ENCODE measurements around the gene SLC2A5. TPM values are rescaled to one million over a fixed set of nuclear protein-coding genes. Genes with fewer than 3 reads are reported as not detected.

Gene SLC2A5
- total RNA-seq, 1 experiment from 2014 or later = not detected

DNA sequence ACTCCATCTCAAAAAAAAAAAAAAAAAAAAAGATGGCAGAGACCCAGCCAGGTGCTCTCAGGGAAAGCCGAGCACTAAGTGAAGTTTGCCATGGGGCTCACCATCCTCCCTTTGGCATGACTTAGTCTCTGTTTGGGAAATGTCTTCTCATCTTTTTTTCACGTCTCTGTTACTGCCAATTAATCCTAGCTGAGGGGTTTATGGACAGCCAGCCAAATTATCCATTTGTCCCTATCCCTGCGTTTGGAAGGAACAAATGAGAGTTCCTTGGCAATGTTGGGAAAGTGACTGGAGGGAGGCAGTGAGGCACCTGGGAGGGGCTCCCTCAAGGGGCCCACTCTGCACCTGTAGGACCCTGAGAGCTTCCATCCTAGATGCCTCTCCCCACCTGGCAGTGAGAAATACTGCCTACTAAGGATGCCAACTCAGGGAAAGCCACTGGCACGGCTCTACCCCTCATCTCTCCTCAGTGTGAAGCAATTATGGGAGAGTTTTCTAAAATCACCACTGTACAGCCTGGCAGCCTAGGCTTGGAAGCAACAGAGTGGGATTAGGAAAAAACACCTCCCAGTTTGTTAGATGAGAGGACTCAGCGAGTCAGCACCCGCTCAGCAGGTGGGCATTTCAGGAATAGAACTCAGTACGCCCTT lies 23.4 kb downstream of the SLC2A5 start:
- Histone ChIP-seq H3K4me1 (replicated peaks) (no peaks in the 10 kb centered on the region), H3K27ac (no peak overlapping the region), H3K9me3 (replicated peaks) (no peaks in the 10 kb centered on the region), H3K36me3 (no peaks in the 10 kb centered on the region), H3K4me3 (no peak overlapping the region), H3K27me3 (replicated peaks) (no peaks in the 10 kb centered on the region)
- DNase-seq (ENCODE audit: low read depth in 1 of 2, low spot score in 2 of 2) = no peak

DNA sequence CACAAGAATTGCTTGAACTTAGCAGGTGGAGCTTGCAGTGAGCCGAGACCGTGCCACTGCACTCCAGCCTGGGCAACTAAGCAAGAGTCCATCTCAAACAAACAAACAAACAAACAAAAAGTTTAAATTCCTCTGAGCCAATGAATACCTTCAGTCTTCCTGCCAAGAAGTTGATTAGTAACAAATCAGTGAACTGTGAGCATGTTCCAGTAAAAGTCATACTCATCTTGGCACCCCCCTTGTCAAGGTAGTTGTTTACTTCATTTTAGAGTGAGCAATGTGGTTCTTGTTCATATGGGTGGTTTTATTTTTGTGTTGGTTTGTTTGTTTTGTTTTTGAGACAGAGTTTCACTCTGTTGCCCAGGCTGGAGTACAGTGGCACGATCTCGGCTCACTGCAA lies 25.2 kb downstream of the SLC2A5 start:
- no peak overlapping the region for H3K4me3 ChIP-seq
- no peaks in the 10 kb centered on the region for H3K4me1 ChIP-seq (replicated peaks)
- H3K36me3 ChIP-seq = no peaks in the 10 kb centered on the region
- H3K27me3 ChIP-seq (replicated peaks) = no peaks in the 10 kb centered on the region
- H3K9me3 ChIP-seq (replicated peaks) = no peaks in the 10 kb centered on the region
- no peak overlapping the region for H3K27ac ChIP-seq
- no peak for DNase-seq (ENCODE audit: low read depth in 1 of 2, low spot score in 2 of 2)

GRCh38 chr1:9042272-9042671 lies 27.2 kb downstream of the SLC2A5 start:
- DNase-seq (ENCODE audit: low read depth in 1 of 2, low spot score in 2 of 2) = no peak
- no peaks in the 10 kb centered on the region for H3K9me3 ChIP-seq (replicated peaks)
- no peak overlapping the region for H3K4me3 ChIP-seq
- H3K27me3 ChIP-seq (replicated peaks) = no peaks in the 10 kb centered on the region
- no peaks in the 10 kb centered on the region for H3K4me1 ChIP-seq (replicated peaks)
- H3K36me3 ChIP-seq = no peaks in the 10 kb centered on the region
- no peak overlapping the region for H3K27ac ChIP-seq

DNA sequence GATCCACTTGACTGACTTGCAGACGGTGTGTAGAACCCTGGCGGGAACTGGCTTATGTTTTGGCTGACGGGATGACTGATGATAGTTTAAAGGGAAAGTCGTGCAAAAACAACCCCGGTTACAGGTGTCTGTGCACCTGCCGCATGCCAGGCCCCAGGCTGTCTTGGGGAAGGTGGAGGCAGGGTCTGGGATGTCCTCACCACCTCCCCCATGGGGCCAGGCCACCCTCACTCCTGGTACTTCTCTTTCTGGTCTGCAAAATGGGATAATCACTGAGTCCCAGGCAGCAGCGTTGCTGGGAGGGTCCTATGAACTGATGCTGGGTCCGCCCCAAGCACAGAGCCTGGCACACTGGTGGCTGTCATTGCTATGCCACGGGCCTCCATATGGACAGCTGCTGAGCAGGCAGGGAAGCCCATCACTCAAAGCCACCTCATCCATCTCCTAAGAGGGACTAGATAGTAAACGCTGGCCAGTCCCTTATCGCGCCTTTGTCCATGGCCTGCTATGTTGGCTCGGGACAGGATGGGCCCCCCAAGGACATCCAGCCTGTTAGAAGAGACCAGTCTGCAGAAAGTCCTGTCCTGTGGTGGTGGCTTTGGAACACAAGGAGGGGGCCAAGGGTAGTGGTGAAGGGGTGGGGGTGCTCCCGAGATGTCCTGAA lies 28.2 kb downstream of the SLC2A5 start:
- Histone ChIP-seq H3K36me3 (no peaks in the 10 kb centered on the region), H3K27ac (no peak overlapping the region), H3K4me1 (replicated peaks) (no peaks in the 10 kb centered on the region), H3K27me3 (replicated peaks) (no peaks in the 10 kb centered on the region), H3K9me3 (replicated peaks) (no peaks in the 10 kb centered on the region), H3K4me3 (no peak overlapping the region)
- no peak for DNase-seq (ENCODE audit: low read depth in 1 of 2, low spot score in 2 of 2)

DNA sequence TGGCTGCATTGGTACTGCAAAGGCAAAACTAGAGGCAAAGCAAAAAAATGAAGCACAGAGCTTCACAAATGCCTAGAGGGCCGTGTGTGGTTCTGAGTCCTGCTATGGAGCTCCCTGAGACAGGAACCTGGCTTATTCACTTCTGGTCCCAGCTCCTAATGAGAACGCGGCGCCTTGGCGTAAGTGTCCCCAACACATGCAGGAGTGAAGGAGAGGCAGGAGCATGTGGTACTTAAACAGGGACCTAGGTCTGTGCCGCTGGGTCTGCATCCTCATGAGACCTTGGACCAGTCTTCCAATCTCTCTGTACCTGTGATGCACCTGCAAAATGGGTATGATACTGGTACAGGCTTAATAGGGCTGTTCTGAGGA lies 28.8 kb downstream of the SLC2A5 start:
- Histone ChIP-seq H3K4me1 (replicated peaks) (no peaks in the 10 kb centered on the region), H3K27me3 (replicated peaks) (no peaks in the 10 kb centered on the region), H3K27ac (no peak overlapping the region), H3K4me3 (no peak overlapping the region), H3K36me3 (no peaks in the 10 kb centered on the region), H3K9me3 (replicated peaks) (peaks cover 3% of the 10 kb centered on the region; the same call in 1 of the 2 replicates)
- no peak for DNase-seq (ENCODE audit: low read depth in 1 of 2, low spot score in 2 of 2)

DNA sequence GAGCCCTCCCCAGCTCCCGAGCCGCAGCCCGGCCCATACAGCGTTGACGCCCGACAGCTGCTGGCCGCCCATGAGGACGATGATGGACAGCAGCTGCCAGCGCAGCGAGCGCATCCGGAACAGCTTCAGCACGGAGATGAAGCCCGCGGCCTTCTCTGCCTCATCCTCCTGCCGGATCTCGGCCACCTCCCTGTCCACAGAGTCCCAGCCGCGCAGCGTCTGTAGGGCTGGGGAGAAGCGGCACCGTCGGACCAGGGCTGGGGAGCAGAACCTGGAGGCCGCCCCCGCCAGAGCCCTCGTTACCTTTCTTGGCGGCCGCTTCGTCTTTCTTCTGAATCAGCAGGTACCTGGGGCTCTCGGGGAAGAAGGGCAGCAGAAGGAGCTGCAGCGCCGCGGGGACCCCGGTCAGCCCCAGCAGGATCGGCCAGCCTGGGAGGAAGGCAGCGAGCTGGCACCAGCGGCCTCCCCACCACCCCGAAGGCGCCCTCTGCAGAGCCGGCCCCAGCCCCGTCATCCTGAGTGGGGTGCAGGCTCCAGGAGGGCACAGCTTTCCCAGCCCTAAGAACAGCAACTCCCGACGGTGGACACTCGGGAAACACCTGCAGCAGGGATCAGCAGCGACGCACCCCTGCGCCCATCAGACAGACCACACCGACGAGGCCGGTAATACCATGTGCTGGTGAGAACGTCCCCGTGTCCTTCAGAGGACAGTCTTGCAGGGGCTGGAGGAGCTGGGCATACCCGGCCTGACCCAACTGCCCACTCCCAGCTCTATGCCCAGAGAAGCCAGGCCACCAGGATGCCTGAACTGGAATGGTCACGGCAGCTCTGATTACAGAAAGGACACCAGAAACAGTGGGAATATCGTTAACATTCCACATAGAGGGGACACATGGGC lies 29.4 kb downstream of the SLC2A5 start:
- no peaks in the 10 kb centered on the region for H3K27me3 ChIP-seq (replicated peaks)
- no peak overlapping the region for H3K27ac ChIP-seq
- no peak for DNase-seq (ENCODE audit: low read depth in 1 of 2, low spot score in 2 of 2)
- peaks cover 9% of the 10 kb centered on the region for H3K9me3 ChIP-seq (replicated peaks)
- H3K4me3 ChIP-seq = no peak overlapping the region
- no peaks in the 10 kb centered on the region for H3K4me1 ChIP-seq (replicated peaks)
- no peaks in the 10 kb centered on the region for H3K36me3 ChIP-seq

DNA sequence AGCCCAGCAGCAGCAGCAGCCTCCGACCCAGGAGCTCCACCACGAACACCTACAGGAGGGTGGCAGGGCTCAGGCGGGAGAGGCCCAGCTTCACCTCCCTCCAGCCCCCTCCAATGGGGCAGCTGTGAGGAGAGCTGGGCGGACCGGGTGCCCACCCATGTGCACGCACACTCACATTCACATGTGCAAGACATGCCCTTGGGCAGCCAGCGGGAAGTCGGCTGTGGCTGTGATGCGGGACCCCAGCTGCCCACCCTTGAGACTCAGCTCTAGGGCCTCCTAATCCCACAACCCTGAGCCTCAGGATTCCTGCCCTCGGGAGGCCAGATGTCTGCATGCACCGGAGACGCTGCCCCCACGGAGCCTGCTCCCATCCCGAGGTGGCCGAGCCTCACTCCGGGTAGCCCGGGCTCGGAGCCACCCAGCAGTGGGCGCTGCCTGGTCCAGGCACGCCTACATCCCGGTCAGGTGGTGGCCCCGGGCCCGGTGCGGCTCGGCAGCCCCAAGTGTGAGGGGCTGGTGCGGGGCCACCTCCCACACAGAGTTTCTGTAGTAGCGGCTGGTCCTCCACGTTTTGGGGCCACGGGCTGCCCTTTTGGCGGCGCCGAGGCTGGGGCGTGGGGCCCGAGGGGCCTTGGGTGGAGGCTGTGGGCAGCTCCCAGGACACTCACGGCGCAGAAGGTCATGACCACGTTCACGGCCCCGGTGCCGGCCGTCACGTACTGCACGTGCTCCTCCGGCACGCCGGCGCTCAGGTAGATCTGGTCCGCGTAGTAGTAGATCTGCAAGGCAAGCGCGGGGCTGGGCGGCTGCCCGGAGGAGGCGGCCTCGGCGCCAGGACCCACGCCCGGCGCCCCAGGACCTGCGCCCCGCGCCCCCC lies 30.3 kb downstream of the SLC2A5 start:
- H3K4me1 ChIP-seq (replicated peaks) = no peaks in the 10 kb centered on the region
- no peaks in the 10 kb centered on the region for H3K36me3 ChIP-seq
- DNase-seq (ENCODE audit: low read depth in 1 of 2, low spot score in 2 of 2) = no peak
- H3K27me3 ChIP-seq (replicated peaks) = no peaks in the 10 kb centered on the region
- H3K9me3 ChIP-seq (replicated peaks) = peaks cover 15% of the 10 kb centered on the region
- H3K27ac ChIP-seq = no peak overlapping the region
- no peak overlapping the region for H3K4me3 ChIP-seq

GRCh38 chr1:9038338-9038650 lies 31.1 kb downstream of the SLC2A5 start:
- Histone ChIP-seq H3K36me3 (no peaks in the 10 kb centered on the region), H3K4me1 (replicated peaks) (no peaks in the 10 kb centered on the region), H3K27ac (no peak overlapping the region), H3K27me3 (replicated peaks) (no peaks in the 10 kb centered on the region), H3K4me3 (no peak overlapping the region), H3K9me3 (replicated peaks) (peaks cover 15% of the 10 kb centered on the region)
- no peak for DNase-seq (ENCODE audit: low read depth in 1 of 2, low spot score in 2 of 2)

- H3K27ac ChIP-seq = no peak overlapping the region
- DNase-seq (ENCODE audit: low read depth in 1 of 2, low spot score in 2 of 2) = no peak
- H3K9me3 ChIP-seq (replicated peaks) = peaks cover 15% of the 10 kb centered on the region
- H3K4me3 ChIP-seq = no peak overlapping the region
- no peaks in the 10 kb centered on the region for H3K27me3 ChIP-seq (replicated peaks)
- no peaks in the 10 kb centered on the region for H3K4me1 ChIP-seq (replicated peaks)
- H3K36me3 ChIP-seq = no peaks in the 10 kb centered on the region
Observed at GRCh38 chr1:9037476-9038337, 31.7 kb downstream of the SLC2A5 start.

- no peaks in the 10 kb centered on the region for H3K36me3 ChIP-seq
- no peaks in the 10 kb centered on the region for H3K27me3 ChIP-seq (replicated peaks)
- H3K4me1 ChIP-seq (replicated peaks) = no peaks in the 10 kb centered on the region
- DNase-seq (ENCODE audit: low read depth in 1 of 2, low spot score in 2 of 2) = no peak
- H3K9me3 ChIP-seq (replicated peaks) = peaks cover 15% of the 10 kb centered on the region
- no peak overlapping the region for H3K27ac ChIP-seq
- no peak overlapping the region for H3K4me3 ChIP-seq
Observed at GRCh38 chr1:9035226-9035625, 34.2 kb downstream of the SLC2A5 start.

DNA sequence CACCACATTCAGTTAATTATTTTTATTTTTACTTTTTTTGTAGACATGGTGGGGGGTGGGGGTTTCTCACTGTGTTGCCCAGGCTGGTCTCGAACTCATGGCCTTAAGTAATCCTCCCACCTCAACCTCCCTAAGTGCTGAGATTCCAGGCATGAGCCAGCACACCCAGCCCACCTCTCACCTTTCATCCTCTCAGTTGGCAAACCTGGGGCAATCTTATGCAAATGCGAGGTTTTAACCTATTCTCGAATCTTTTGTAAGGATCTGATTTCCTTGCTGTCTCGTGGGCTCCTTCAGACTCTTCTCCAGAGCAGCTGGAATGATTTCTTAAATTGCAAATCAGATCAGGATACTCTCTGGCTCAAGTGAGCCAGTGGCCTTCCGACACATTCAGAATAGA lies 36.1 kb downstream of the SLC2A5 start:
- H3K27ac ChIP-seq = no peak overlapping the region
- H3K4me1 ChIP-seq (replicated peaks) = no peaks in the 10 kb centered on the region
- peaks cover 15% of the 10 kb centered on the region for H3K9me3 ChIP-seq (replicated peaks)
- H3K27me3 ChIP-seq (replicated peaks) = no peaks in the 10 kb centered on the region
- no peak overlapping the region for H3K4me3 ChIP-seq
- no peak for DNase-seq (ENCODE audit: low read depth in 1 of 2, low spot score in 2 of 2)
- no peaks in the 10 kb centered on the region for H3K36me3 ChIP-seq

- DNase-seq (ENCODE audit: low read depth in 1 of 2, low spot score in 2 of 2) = no peak
- no peaks in the 10 kb centered on the region for H3K27me3 ChIP-seq (replicated peaks)
- peaks cover 15% of the 10 kb centered on the region for H3K9me3 ChIP-seq (replicated peaks)
- no peak overlapping the region for H3K27ac ChIP-seq
- H3K4me3 ChIP-seq = no peak overlapping the region
- no peaks in the 10 kb centered on the region for H3K36me3 ChIP-seq
- no peaks in the 10 kb centered on the region for H3K4me1 ChIP-seq (replicated peaks)
Observed at GRCh38 chr1:9031484-9032259, 37.8 kb downstream of the SLC2A5 start.

Measured in SJSA1 (cell line).